Stimulated activated CD8-positive, alpha-beta memory T cell treated with anti-CD3 and anti-CD28 coated beads, Interleukin-4, amount 100 ng/mL, for 1 hour (primary cell): Measurements from ENCODE around the gene DHX58.

ENCODE experiments used
- DNase-seq, 2 donors: peaks; one replicate each; pipeline ENCODE4 v3.0.0-alpha.2; 2020; ENCODE audit warnings: low read depth in 2 of 2, low spot score in 1 of 2

DHX58 gene

DNA sequence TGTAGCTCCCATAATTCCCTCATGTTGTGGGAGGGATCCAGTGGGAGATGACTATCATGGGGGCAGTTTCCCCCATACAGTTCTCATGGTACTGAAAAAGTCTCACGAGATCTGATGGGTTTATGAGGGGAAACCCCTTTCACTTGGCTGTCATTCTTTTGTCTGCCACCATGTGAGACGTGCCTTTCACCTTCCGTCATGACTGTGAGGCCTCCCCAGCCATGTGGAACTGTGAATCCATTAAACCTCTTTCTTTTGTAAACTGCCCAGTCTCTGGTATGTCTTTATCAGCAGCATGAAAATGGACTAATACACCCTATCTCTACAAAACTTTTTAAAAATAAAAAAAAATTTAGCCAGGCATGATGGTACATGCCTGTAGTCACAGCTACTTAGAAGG, 55.9 kb downstream of the DHX58 start:
- no peak for DNase-seq

GRCh38 chr17:42055496-42055895, 57.0 kb downstream of the DHX58 start:
- no peak for DNase-seq

GRCh38 chr17:42055027-42055426, 57.5 kb downstream of the DHX58 start:
- DNase-seq, result no peak

- DNase-seq, result no peak
These were observed 58.6 kb downstream of the DHX58 start for GRCh38 chr17:42053731-42054500.

DNA sequence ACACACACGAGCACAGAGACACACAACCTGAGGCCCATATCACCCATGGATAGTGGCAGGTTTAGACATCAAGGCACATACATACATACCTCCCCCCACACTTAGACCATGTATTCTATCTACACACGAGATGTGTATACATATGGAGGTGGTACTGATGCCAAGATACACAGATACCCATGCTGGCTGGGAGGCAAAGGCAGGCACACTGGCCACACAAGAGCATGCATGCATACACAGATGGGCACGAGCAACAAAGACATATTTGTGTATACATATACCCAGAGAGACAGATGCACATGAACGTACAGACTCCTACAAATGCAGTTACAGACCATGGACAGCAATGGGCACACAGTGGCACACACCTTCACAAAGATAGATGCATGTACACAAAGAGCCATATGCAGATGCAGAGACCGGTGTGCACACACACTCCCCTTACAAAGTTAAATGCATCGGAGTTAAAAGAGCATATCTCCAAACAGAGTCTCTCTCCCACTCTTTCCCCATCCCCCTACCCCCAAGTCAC, 60.1 kb downstream of the DHX58 start:
- no peak for DNase-seq

- DNase-seq, result no peak
These were observed 60.9 kb downstream of the DHX58 start for GRCh38 chr17:42051645-42052044.
